ENCODE data around the gene PMPCA. TPM values are rescaled to one million over a fixed set of nuclear protein-coding genes. Genes with fewer than 3 reads are reported as not detected.

Gene PMPCA
- total and polyA plus RNA-seq, 4 donors, result 27.0 to 75.6 (median 41.6) TPM

GRCh38 chr9:136372561-136373299 is 37.7 kb upstream of the PMPCA start:
- H3K9ac ChIP-seq (ENCODE audit: low read depth in 1 of 2, low read length in 2 of 2), result no peak overlapping the region
- H3K4me3 ChIP-seq (ENCODE audit: low read depth in 1 of 3, low read length in 3 of 3), result peak overlapping the region in 1 of 3 donors; percentile 8
- WGBS, result 26% methylated on average over 21 of the region's 21 CpGs
- peaks cover 0 to 1% (median 0%) of the 10 kb centered on the region in 4 donors for H3K36me3 ChIP-seq (ENCODE audit: control insufficient read depth in 4 of 4, insufficient read depth in 3 of 4, low read depth in 1 of 4, low read length in 3 of 4)
- peak; percentile 66 for DNase-seq (ENCODE audit: low spot score)
- peak overlapping the region; percentile 23 to 41 for H3K27ac ChIP-seq (ENCODE audit: low read depth in 1 of 2, low read length in 2 of 2)
- peak in 1 of 2 donors; percentile 31 for TF ChIP-seq RXRA (IDR thresholded peaks at IDR 0.05)
- TF ChIP-seq RAD21 (IDR thresholded peaks at IDR 0.05), result no peak
- peaks cover 0 to 11% (median 6%) of the 10 kb centered on the region in 4 donors for H3K4me1 ChIP-seq (ENCODE audit: control insufficient read depth in 4 of 4, insufficient read depth in 4 of 4, low read length in 3 of 4)
- no peaks in the 10 kb centered on the region for H3K9me3 ChIP-seq (ENCODE audit: control insufficient read depth in 4 of 4, low read length in 3 of 4)
- no peaks in the 10 kb centered on the region for H3K27me3 ChIP-seq (ENCODE audit: control insufficient read depth in 4 of 4, insufficient read depth in 4 of 4, low read length in 3 of 4)

GRCh38 chr9:136373300-136374182 is 36.9 kb upstream of the PMPCA start, which contains the start of gene CARD9:
Gene CARD9 (minus strand): TSS chr9:136373669. CDS start chr9:136372078, 1,591 bp downstream.
- H3K4me3 ChIP-seq (ENCODE audit: low read depth in 1 of 3, low read length in 3 of 3), result peak within 1 kb of the TSS in 1 of 3 donors; percentile 8
- H3K9me3 ChIP-seq (ENCODE audit: control insufficient read depth in 4 of 4, low read length in 3 of 4), result no peaks in the 10 kb centered on the region
- no peak for TF ChIP-seq ATF3 (IDR thresholded peaks at IDR 0.05)
- no peak for TF ChIP-seq SP1 (IDR thresholded peaks at IDR 0.05)
- no peak for TF ChIP-seq HNF4G (IDR thresholded peaks at IDR 0.05)
- TF ChIP-seq MAX (IDR thresholded peaks at IDR 0.05), result no peak
- TF ChIP-seq GABPA (IDR thresholded peaks at IDR 0.05 in 1 of 2, conservative IDR thresholded peaks at IDR 0.05 in 1 of 2), result no peak
- no peak for TF ChIP-seq NR2F2 (IDR thresholded peaks at IDR 0.05)
- TF ChIP-seq FOXA1 (IDR thresholded peaks at IDR 0.05), result no peak
- TF ChIP-seq YY1 (IDR thresholded peaks at IDR 0.05), result no peak
- no peak for TF ChIP-seq RXRA (IDR thresholded peaks at IDR 0.05)
- TF ChIP-seq HNF4A (conservative IDR thresholded peaks at IDR 0.05), result no peak
- no peak for TF ChIP-seq REST (IDR thresholded peaks at IDR 0.05)
- no peak for TF ChIP-seq RAD21 (IDR thresholded peaks at IDR 0.05)
- no peak for TF ChIP-seq JUND (IDR thresholded peaks at IDR 0.05)
- H3K4me1 ChIP-seq (ENCODE audit: control insufficient read depth in 4 of 4, insufficient read depth in 4 of 4, low read length in 3 of 4), result peaks cover 0 to 18% (median 10%) of the 10 kb centered on the region in 4 donors
- no peak within 1 kb of the TSS for H3K9ac ChIP-seq (ENCODE audit: low read depth in 1 of 2, low read length in 2 of 2)
- no peak for DNase-seq (ENCODE audit: low spot score)
- peak within 1 kb of the TSS; percentile 23 to 41 for H3K27ac ChIP-seq (ENCODE audit: low read depth in 1 of 2, low read length in 2 of 2)
- H3K27me3 ChIP-seq (ENCODE audit: control insufficient read depth in 4 of 4, insufficient read depth in 4 of 4, low read length in 3 of 4), result no peaks in the 10 kb centered on the region
- WGBS, result 76% methylated on average over 27 of the region's 27 CpGs
- H3K36me3 ChIP-seq (ENCODE audit: control insufficient read depth in 4 of 4, insufficient read depth in 3 of 4, low read depth in 1 of 4, low read length in 3 of 4), result peaks cover 0 to 3% (median 0%) of the 10 kb centered on the region in 4 donors

All from liver (tissue), 9 donors.